Calu3 (cell line): Measurements from ENCODE around the gene FAM222A. TPM values are rescaled to one million over a fixed set of nuclear protein-coding genes. Genes with fewer than 3 reads are reported as not detected.

Experiments
- BruUV-seq: library from RNA; stranded (reverse); fragments of 400-500 nt; replicated peaks from 2 replicates; lab custom pipeline; 2021; lab: Mats Ljungman, UMichigan
- CTCF ChIA-PET: fragments of 300-600 bp; sonication (Branson Sonifier 250); formaldehyde crosslinking; loops from one replicate; lab custom pipeline; 2022; ENCODE audit warnings: antibody characterized with exemption; lab: Charles Lee
- DNase-seq: peaks from one replicate; pipeline ENCODE4 v3.0.0; 2022
- H3K27ac Mint-ChIP-seq: one replicate; pipeline ENCODE4 v1.8.0; 2022; ENCODE audit warnings: mixed read lengths; ENCODE audit not compliant: unreplicated experiment
- H3K27me3 Mint-ChIP-seq: one replicate; pipeline ENCODE4 v1.8.0; 2022; ENCODE audit warnings: mixed read lengths; ENCODE audit not compliant: unreplicated experiment
- H3K36me3 Mint-ChIP-seq: one replicate; pipeline ENCODE4 v1.8.0; 2022; ENCODE audit warnings: mild to moderate bottlenecking, moderate library complexity, mixed read lengths; ENCODE audit not compliant: insufficient read depth, unreplicated experiment
- H3K4me1 Mint-ChIP-seq: one replicate; pipeline ENCODE4 v1.8.0; 2022; ENCODE audit warnings: mild to moderate bottlenecking, low read depth, mixed read lengths; ENCODE audit not compliant: unreplicated experiment
- H3K4me3 Mint-ChIP-seq: one replicate; pipeline ENCODE4 v1.8.0; 2022; ENCODE audit warnings: mild to moderate bottlenecking, low read depth, moderate library complexity, mixed read lengths; ENCODE audit not compliant: unreplicated experiment
- H3K9me3 Mint-ChIP-seq: one replicate; pipeline ENCODE4 v1.8.0; 2022; ENCODE audit warnings: low read depth, mixed read lengths; ENCODE audit not compliant: unreplicated experiment
- CTCF ChIP-seq: fragments of 200-600 bp; IDR thresholded peaks from one replicate; pipeline ENCODE4 v1.8.0; 2022; ENCODE audit warnings: antibody characterized with exemption; ENCODE audit not compliant: unreplicated experiment
- intact Hi-C: fragments of 100-400 bp; cut with micrococcal nuclease; formaldehyde crosslinking; loops from one replicate; pipeline ENCODE4 v1.10.0; 2022; ENCODE audit not compliant: unreplicated experiment
- total RNA-seq: library from RNA; stranded (reverse); gene quantifications from 2 replicates; pipeline ENCODE4 v1.2.3, GENCODE V29; 2022

The FAM222A gene
- total RNA-seq, 1 experiment from 2014 or later, result 2.4 TPM

GRCh38 chr12:109734219-109735000 lies 20.8 kb downstream of the FAM222A start:
- intact Hi-C loops, result no loop called here
- H3K27me3 Mint-ChIP-seq, result peaks cover 29% of the 10 kb centered on the region
- H3K4me3 Mint-ChIP-seq, result no peak overlapping the region
- DNase-seq, result no peak
- no peaks in the 10 kb centered on the region for H3K9me3 Mint-ChIP-seq
- CTCF ChIA-PET, result no interaction called here
- H3K27ac Mint-ChIP-seq, result no peak overlapping the region
- peaks cover 22% of the 10 kb centered on the region for H3K4me1 Mint-ChIP-seq
- H3K36me3 Mint-ChIP-seq, result no peaks in the 10 kb centered on the region
- no TSS peak for BruUV-seq
- no peak for TF ChIP-seq CTCF

GRCh38 chr12:109735051-109735521 lies 21.5 kb downstream of the FAM222A start:
- CTCF ChIA-PET, result no interaction called here
- Mint-ChIP-seq H3K4me3 (no peak overlapping the region), H3K27me3 (peaks cover 23% of the 10 kb centered on the region), H3K4me1 (peaks cover 25% of the 10 kb centered on the region), H3K9me3 (no peaks in the 10 kb centered on the region), H3K27ac (no peak overlapping the region), H3K36me3 (no peaks in the 10 kb centered on the region)
- BruUV-seq, result no TSS peak
- no peak for DNase-seq
- intact Hi-C loops, result no loop called here
- TF ChIP-seq CTCF, result no peak

GRCh38 chr12:109735825-109736551 lies 22.4 kb downstream of the FAM222A start:
- no peaks in the 10 kb centered on the region for H3K36me3 Mint-ChIP-seq
- CTCF ChIA-PET, result no interaction called here
- TF ChIP-seq CTCF, result no peak
- H3K9me3 Mint-ChIP-seq, result no peaks in the 10 kb centered on the region
- H3K27me3 Mint-ChIP-seq, result peaks cover 27% of the 10 kb centered on the region
- intact Hi-C loops, result no loop called here
- H3K4me3 Mint-ChIP-seq, result no peak overlapping the region
- no peak for DNase-seq
- no peak overlapping the region for H3K27ac Mint-ChIP-seq
- peaks cover 25% of the 10 kb centered on the region for H3K4me1 Mint-ChIP-seq
- BruUV-seq, result no TSS peak

GRCh38 chr12:109736552-109737108 lies 23.0 kb downstream of the FAM222A start:
- no peaks in the 10 kb centered on the region for H3K36me3 Mint-ChIP-seq
- no peak overlapping the region for H3K4me3 Mint-ChIP-seq
- TF ChIP-seq CTCF, result no peak
- H3K27me3 Mint-ChIP-seq, result peaks cover 32% of the 10 kb centered on the region
- no peaks in the 10 kb centered on the region for H3K9me3 Mint-ChIP-seq
- DNase-seq, result peak; percentile 38
- H3K27ac Mint-ChIP-seq, result no peak overlapping the region
- BruUV-seq, result no TSS peak
- intact Hi-C loops, result no loop called here
- peaks cover 25% of the 10 kb centered on the region for H3K4me1 Mint-ChIP-seq
- CTCF ChIA-PET, result no interaction called here
